Activated CD8-positive, alpha-beta memory T cell treated with anti-CD3 and anti-CD28 coated beads, Interleukin-2, amount 50 U/mL, for 24 hours (primary cell): ENCODE measurements around the gene CFAP45.
A peak's percentile ranks its signal among the peaks of the same experiment; 100 is the strongest.

Source experiments
- DNase-seq: peaks from one replicate; pipeline ENCODE4 v3.0.0-alpha.2; 2020; ENCODE audit errors: extremely low read depth

The CFAP45 gene

DNA sequence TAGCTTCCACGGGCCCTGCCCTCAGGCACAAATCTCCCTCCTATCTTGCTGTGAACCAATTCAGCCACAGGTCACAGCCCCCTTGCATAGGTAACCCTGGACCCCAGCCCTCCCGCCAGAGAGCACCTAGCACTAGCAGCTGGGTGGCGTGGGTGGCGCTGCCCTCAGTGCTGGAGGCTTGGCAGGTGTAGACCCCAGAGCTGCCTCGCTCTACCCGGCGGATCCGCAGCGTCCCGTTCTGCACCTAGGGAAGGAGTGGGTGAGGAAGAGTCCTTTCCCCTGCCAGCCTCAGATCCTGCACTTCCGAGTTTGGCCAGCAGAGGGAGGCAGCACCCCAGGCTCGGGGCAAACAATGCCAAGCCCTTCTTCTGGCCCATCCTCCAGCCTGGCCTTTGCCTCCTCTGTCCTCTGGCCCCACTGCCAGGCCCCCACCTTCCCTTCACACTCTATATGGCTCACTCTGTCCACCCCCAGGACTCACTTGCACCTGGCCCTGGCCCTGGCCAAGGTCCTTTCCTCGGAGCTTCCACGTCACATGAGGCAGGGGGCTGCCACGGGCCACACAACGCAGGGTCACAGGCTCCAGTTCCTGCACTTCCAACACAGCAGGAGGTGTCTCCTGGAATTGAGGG is 36.4 kb upstream of the CFAP45 start:
- DNase-seq, result no peak

DNA sequence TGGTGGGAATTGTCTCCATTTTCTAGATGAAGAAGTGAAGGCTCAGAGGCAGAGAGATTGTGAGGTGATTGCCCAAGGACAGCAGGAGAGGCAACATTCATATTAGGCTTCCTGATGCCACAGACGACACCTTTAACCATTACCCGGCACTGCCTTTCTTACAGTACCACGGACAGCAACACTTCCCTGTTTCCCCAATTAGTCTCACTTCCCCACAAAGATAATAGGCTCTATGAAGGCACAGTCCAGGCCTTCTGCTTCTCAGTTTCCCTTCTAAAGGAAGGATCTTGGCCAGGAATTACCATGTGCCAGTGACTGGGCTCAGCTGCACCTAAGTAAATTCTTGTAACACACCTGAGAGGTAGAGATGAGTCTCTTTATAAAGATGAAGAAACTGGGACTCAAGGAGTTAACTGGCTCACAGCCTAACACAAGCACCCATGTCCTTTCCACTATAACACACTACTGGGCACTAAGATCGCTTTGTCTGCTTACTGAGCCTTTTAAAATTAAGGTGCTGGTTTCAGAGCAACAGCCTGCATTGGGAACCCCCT is 35.8 kb upstream of the CFAP45 start:
- no peak for DNase-seq

DNA sequence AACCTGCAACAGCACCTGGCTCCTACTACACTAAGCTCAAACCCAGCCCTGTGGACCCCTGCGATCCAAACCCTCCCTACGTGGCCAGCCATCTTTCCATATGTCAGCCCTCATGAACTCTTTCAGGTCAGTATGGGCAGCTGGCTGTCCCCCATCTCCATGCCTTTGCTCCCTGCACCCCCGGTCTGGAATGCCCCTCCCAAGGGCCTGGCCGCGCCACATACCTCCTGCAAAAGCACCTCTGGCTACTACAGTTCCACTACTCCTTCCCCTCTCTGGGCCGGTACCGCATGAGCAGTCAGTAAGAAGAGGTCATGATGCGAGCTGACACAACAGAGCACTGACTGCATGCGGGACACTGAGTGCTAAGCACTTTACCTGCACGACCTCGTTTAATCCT is 35.3 kb upstream of the CFAP45 start:
- DNase-seq, result no peak

DNA sequence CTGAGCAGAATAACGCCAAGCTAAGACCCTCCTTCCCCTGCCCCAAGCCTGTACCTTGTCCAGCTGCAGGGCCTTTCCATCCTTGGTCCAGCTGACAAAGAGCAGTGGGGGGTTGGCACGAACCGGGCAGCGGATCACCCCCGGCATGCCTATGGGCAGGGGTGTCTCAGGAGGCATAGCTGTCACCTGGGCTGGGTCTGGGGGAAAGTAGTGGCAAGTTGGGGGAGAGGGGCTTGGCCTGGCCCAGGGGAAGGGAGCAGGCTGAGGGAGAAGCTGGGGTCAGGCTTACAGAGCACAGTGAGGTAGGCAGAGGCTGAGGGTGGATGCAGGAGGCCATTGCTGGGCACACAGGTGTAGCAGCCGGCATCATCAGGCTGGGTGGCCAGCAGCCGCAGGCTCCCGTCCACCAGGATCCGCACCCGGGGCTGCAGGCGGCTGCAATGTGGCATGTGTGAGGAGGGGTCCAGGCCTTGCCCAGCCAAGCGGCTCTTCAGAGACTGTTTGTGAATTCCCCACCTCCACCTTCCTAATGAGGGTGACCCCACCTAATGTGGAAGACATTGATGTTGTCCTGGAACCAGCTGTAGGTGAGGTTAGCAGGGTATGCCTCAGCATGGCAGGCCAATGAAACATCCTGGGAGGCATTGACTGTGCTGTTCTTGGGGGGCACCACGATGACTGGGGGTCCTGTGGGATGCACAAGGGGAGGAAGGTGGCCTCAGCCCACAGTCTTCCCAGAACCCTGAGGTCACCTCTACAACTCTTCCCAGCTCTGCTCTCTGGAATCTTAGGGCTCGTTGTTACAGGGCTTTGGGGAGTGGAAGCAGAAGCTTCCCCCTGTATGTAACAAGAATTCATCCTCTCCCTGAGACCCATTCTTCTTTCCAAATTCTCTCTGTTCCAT is 34.4 kb upstream of the CFAP45 start:
- no peak for DNase-seq

DNA sequence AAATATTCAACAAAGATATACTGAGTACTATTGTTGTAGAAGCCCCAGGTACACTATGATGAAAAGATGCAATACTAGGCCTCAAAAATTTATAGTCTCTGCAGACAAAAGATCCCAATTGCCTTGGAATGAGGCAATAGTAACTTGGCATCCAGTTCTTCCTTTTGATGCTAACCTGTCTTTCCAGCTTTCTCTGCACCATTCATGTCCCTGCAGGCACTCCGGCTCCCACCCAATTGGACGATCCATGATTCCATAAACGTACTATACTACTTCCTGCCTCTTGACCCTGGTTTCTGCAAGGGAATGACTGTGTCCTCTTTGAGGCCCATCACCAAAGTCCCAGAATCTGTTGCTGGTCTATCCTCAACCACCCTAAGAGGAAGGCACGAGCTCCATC is 33.4 kb upstream of the CFAP45 start:
- no peak for DNase-seq

DNA sequence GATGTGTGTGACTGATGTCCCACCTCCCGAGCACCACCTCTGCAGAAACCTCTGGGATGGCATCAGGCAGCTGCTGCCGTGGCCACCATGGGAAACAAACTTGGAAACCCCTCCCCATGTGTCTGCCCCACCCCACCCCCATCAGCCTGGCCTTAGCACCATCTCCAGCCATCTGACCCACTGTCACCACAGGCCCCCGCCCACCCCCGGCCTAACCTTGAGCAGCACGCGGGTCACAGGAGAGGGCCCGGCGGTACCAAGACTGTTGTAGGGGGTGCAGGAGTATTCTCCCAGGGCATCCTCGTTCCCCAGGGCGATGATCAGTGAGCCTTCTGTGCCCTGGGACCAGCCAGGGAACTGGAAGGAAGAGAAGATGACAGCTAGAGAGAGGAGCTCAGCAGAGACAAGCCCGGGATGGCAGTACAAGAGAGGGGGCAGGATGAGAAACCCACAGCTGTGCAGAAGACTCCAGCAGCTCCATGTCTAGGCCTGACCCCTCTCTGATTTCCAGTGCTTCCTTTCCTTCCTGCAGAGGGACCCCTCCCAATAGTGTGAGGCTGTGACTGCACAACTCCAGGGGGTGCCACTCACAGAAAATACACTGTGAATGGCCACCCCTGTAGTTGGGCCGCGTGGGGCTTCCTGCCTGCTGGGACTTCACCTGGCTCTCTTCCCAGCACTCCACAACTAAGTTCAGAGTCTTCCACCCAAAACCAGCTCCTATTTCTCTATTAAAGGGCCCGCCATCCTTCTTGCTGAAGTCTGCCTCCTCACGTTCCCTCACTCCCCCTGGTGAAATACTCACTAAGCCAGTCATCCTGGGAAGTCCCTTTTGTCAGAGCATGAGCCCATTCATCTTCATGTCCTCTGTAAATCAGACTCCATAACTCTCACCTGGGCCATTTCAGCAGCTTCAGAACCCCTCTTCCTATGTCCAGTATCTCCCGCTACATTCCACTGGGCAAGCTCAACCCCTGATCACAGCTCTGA is 32.6 kb upstream of the CFAP45 start:
- no peak for DNase-seq

DNA sequence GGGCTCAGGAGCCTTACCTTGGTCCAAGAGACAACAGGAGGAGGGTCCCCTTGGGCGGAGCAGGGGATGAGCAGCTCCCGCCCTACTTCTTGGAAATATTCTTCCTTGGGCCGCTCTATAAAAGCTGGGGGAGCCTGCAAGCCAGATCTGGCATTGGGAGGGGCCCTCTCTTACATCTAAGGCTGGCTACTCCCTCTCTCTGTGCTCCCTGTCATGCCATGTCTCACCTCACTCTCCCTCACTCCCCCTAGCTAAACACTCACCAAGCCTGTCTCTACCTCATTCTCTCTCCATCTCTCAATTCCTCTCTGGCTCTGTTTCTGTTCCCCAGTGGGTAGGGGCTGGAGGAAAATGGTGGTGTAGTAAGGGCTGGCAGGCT is 31.8 kb upstream of the CFAP45 start:
- no peak for DNase-seq

DNA sequence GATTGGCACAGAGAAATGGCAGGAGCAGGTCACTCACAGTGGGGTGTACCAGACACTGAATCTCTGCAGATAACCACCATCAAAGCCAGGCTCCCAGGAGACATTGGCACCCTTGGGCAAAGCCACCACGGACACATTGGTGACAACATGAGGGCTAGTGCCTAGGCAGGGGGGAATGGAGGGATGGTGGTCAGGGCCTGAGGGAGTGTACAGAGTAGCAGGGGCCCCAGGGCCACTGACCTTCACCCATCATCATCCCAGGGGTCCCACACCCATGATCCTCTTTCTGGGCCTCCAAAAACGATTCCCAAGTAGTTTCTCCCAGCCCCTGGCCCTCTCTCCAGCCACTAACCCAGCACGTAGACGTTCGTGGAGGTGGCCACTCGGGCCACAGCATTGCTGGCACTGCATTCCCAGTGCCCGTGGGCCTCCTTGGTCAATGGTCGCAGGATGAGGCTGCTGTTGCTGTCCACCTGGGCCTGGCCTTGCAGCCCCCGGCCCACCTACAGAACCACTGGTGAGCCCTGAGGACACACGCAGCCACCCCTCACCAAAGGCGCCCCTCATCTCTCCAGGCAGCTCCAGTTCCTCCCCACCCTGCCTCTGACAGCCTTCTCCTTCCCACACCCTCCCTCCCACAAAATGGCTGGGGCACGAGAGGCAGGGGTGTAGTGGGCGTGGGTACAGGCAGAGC is 31.3 kb upstream of the CFAP45 start:
- no peak for DNase-seq

DNA sequence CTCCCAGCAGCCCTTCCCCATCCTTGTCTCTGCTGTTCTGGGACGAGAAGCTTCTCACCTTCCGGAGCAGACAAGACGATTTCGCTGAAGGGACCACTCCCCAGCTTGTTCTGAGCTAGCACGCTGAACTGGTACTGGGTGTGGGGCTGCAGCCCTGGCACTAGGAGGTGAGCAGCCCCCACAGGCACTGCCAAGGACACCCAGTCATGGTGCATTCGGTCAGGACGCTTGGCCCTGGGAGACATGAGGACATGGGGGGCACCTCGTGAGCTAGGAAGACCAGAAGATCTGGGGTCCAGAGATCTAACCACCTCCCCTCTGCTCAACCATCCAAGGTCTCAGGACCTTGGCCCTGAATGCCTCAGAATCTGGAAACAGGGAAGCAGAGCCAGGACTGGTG is 30.7 kb upstream of the CFAP45 start:
- no peak for DNase-seq

DNA sequence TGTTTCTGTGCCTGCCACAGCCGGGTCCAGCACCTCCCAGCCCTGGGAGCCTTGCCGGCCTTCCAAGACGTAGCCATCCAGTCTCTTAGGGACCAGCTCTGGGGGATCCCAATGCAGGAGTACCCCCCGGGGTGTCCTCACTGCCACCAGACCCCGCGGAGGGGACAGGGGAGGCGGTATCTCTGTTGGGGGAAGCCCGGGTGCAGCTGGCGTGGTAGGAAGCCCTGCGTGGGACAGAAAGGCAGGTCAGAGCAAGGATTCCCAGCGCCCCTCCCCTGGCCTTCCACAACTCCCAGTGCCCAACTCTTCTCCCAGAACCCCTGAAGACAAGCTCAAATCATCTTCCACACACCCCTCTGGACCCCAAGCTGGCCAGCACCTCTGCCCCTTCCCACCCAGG is 30.3 kb upstream of the CFAP45 start:
- DNase-seq, result no peak

DNA sequence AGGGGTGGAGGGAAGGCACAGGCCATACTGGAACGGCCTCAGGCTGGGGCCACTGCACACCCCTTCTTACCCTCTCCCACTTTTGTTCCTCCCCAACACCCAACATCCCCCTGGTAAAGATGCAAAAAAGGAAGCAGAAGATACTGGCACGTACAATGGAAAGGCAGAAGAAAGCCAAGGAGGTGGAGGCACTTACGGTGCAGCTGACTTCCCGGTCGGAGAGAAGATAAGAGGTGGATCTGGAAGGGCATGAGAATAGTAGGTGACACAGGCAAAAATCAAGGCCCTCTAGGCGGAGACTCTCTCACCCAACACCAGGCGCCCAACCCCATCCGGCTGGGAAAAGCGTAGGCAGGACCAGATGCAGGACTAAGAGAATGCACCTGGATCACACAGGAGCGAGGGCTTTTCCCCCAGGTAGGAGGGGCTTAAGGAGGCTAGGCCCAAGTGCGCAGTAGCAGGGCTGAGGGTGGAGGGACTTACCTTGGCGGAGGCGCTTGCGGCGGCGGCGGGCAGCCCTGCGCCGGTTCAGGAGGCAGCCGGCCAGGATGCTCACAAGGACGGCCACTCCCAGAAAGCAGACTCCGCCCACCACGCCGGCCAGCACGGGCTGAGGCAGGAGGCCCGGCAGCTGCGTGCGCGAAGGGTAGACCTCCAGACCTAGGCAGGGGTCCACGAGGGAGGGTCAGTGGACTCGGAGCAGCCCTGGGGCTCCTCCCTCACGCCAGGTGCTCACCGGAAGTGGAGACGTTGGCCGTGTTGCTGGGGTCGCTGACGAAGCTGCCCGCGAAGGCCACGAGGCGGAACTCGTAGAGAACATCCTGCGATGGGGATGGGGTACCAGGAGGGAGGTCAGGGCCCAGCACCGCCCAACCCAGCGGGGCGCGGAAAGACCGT is 29.4 kb upstream of the CFAP45 start:
- no peak for DNase-seq

DNA sequence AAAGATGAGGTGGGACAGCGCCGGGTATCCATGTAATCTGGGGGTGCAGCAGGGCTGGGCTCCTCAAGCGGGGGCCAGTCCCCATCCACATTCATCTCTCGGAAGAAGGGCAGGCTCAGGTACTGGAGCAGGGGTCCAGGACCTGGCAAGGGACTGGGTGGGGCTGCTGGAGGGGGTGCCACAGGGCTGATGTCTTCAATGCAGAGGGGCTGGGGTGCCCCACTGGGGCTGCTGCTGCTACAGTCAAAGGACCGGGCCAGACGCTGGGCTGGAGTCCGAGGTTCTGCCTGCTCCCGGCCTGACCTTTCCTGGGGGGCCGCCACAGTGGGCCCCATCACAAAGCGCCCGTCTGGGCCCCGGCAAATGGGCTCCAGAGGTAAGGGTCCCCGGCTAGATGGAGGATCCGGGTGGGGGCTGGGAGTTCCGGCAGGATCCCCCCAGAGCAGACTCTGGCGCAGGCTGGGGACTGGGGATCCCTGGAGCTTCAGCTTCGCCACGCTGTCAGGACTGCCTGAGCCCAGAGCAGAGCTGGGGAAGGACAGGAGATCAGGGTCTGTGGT is 28.6 kb upstream of the CFAP45 start:
- DNase-seq, result no peak

DNA sequence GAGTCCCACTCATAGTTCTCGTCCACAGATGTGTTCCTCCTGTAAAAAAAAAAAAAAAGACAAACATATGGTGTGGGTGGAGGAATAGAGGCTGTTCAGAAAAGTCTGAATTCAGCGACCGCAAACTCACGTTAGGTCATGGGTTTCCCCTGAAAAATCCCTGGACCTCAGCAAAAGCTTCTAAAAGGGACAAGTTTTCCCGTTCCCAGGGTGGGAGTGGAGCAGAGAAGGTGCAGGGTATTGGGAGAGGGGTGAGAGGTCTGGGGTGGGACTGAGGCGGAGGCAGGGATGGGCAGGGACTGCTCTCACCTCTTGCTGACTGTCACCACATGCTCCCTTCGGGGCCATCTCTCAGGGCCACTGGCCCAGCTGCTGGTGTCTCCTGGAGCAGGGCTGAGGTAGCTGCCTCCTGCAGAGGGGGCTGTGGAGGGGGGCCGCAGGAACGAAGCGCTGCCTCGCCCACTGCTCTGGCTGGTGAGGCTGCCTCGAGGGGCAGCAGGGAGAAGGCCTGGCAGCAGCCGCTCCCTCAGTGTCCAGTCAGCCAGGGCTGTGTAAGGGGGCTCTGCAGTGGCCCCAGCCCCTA is 28.0 kb upstream of the CFAP45 start:
- DNase-seq, result no peak

DNA sequence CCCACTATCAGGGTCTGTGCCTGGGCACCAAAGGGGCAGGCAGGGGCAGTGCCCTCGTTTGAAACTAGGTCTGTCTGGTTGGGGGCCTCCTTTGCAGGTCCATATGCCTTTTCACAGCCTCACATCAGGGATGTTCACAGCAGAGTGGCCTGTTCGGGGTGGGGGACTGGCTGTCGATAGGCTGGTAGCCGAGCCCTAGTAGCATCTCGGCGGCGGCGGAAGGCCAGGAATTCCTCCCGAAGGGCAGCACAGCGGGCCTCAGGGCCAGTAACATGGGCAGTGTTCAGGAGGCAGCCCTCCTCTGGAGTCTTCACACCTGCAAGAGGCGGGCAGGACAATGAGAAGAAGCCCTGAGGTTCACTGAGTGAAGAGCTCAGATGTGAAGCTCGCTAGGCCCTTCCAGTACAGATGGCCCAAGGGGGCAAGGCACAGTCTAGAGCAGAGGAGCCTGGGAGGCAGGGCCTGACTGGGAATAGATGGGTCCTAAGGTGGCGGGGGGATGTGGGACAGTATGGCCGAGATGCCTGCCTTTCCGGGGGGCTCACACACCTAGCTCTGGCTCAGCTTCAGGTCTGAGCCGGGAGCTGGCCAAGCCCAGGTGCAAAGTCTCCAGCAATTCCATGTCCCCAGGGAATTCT is 27.4 kb upstream of the CFAP45 start:
- DNase-seq, result no peak

DNA sequence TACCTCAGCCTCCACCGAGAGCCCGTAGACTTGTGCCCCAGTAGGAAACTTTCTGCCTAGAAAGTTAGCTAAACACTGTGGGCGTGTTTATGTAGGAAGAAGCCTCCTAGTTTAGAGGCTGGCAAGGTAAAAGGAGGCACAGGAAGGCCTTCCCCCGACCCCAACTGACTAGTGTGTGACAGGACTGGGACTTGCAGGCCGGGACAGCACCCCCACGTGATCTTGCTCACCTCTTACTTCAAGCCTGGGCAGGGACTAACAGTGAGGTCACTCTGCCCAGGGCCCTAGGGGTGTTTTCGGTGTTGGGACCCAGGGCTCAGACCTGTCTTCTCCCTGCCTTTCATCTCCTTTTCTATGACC is 25.7 kb upstream of the CFAP45 start:
- no peak for DNase-seq

DNA sequence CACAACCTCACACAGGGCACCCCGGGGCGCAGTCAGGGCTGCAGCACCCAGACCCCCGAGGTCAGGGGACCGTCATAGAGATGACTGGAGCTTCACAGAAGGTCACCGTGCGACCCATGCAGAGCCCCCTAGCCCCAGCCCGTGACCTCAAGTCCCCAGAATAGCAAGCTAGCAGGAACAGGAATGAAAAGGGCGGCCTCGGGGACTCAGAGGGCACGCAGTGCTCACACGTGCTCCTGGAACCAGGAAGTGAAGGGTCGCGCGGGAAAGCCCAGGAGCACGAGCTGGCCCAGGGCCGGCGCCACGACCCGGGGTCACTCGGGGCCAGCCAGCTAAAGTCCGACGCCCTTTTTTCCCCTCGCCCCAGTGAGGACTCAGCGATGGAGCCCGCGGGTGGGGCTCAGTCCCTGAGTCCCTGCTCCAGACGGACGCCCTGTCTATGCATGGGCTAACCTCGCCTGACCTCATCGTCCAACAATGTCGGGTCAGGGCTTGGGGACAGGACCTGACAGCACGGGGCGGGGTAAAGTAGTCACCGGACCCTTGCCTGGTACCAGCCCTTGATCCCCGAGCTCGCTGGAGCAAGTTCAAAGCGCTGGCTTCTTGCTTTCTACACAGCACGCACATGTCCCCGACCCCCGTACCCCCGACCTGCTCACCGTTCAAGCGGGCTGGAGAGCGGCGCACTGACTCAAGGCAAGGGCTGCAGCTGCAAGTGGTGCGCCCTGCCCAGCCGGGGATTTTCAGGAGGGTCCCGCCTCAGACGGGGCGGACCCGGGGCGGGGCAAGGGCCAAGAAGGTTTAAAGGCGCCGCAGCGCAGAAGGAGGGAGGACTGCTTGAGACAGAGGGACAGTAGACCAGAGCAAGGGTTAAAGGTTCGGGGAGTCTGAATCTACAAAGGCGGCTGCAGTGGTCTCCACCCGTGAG is 25.1 kb upstream of the CFAP45 start, which contains the start of gene TAGLN2:
Gene TAGLN2, minus strand, starts transcription at position 717 of the 928 bp plus-strand sequence. CDS start 4,998 bp downstream, outside the sequence.
- peak; percentile 71 for DNase-seq

DNA sequence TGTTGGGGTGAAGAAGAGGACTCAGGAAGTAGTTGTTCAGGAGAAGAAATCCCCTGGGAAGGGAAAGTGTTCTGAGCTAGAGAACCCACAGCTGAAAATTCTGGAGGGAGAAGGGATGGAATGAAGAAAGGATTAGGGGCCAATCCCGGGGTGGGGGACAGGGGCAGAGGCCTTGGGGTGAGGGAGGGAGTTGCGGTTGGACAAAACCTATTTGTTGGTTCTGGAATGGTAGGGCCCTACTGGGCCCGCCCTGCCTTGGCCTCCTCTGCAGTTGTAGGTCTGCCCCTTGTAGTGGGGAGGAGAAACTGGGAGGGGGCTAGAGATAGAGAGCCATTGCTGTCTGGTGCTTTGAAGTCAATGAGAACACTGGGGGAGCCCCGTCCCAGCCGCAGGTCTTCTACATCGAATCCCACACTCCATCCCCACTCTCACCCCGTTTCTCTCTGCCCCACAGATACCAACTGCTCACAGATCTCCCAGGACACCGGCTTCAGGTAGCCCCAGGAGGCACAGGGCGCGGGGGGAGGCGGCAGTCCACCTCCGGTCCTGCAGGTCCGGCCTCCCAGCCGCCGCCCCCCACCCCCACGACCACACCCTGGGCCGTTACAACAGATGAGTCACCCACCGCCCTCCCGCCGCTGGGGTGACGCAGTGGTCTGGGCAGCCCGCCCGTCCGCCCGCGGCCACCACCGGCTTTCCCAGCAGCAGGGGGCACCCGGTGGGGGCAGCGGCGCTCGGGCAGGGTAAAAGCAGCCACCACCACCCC is 24.2 kb upstream of the CFAP45 start:
- no peak for DNase-seq
